GM12891 (cell line): ENCODE measurements around the gene XXYLT1.

Experiments
- PAX5 ChIP-seq: IDR thresholded peaks from 2 replicates; pipeline ENCODE4 v1.6.1; 2011; ENCODE audit warnings: low read length, moderate library complexity, mild to moderate bottlenecking; ENCODE audit not compliant: insufficient read depth, severe bottlenecking
- POLR2A ChIP-seq: IDR thresholded peaks from 2 replicates; pipeline ENCODE4 v1.6.1; 2011; ENCODE audit warnings: low read depth, low read length, control low read depth
- POLR2AphosphoS5 ChIP-seq: IDR thresholded peaks from 2 replicates; pipeline ENCODE4 v1.6.1; 2011; ENCODE audit warnings: low read depth, low read length, control low read depth
- POU2F2 ChIP-seq: IDR thresholded peaks from 2 replicates; pipeline ENCODE4 v1.6.1; 2011; ENCODE audit warnings: low read depth, mild to moderate bottlenecking, control low read depth, low read length, moderate library complexity
- TAF1 ChIP-seq: IDR thresholded peaks from 2 replicates; pipeline ENCODE4 v1.6.1; 2011; ENCODE audit warnings: low read depth, low read length, control low read depth

DNA sequence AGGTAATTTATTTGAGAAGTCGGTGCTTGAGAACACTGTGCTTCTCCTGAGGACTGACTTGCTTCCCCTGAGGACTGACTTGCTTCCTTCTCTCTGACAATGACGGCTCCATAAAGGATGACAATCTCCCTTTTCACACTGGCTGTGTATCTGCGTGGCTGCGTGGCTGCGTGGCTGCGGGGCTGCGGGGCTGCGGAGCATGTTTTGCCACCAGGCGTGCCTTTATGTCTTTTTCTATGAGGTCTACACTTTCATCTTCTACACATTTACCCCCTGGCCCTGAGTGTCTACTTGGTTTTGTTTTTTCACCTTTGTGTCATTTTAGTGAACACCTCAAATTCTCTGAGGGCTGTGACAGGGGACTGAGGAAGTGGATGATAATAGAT, 89.9 kb downstream of the XXYLT1 start:
- TF ChIP-seq POLR2AphosphoS5, result no peak
- TF ChIP-seq POLR2A, result no peak
- TF ChIP-seq POU2F2, result no peak
- TF ChIP-seq TAF1, result no peak
- TF ChIP-seq PAX5, result no peak
